Limb (tissue), 2 donors: ENCODE measurements around the gene RNF215.

Experiments used
- DNase-seq, 2 donors: peaks; one replicate each; pipeline ENCODE4 v3.0.0-alpha.2; 2016; ENCODE audit errors: extremely low spot score in 2 of 2

RNF215 gene

GRCh38 chr22:30333707-30334087, 53.5 kb downstream of the RNF215 start:
- DNase-seq: no peak

- no peak for DNase-seq
Measured at GRCh38 chr22:30332994-30333706, 54.1 kb downstream of the RNF215 start.

- no peak for DNase-seq
Measured at GRCh38 chr22:30332551-30332950, 54.7 kb downstream of the RNF215 start.
